Measurements from ENCODE around the gene FAM151B. TPM values are rescaled to one million over a fixed set of nuclear protein-coding genes. Genes with fewer than 3 reads are reported as not detected.

The FAM151B gene
- total RNA-seq, 1 experiment from 2014 or later: 2.4 TPM

DNA sequence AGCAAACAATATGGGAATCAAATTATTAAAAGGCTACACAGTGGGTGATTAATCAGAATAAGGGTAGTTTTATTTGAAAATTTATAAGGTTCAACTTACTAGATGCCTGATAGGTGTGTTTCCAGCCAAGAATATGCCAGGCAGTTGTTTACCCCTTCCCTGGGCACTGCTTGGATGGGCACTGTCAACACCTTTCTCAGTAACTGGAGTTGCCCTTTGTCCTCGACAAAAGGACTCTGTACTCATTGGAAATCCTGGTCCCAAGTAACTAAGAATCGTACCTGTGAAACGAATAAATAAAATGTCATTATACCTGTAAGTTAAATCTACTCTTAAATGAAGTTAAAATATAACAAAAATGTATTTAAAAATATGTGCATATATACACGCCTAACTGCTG lies 67.2 kb downstream of the FAM151B start:
- no TSS peak for BruUV-seq (replicated peaks)
- H3K4me1 ChIP-seq: no peaks in the 10 kb centered on the region; the same call in 1 of the 2 replicates
- Mint-ChIP-seq H3K27ac (ENCODE audit: unreplicated experiment) (no peak overlapping the region), H3K36me3 (ENCODE audit: insufficient read depth, unreplicated experiment) (no peaks in the 10 kb centered on the region), H3K4me3 (ENCODE audit: unreplicated experiment) (no peak overlapping the region), H3K4me1 (ENCODE audit: low read depth, unreplicated experiment) (no peaks in the 10 kb centered on the region), H3K27me3 (ENCODE audit: insufficient read depth, unreplicated experiment) (peaks cover 23% of the 10 kb centered on the region), H3K9me3 (ENCODE audit: unreplicated experiment) (no peaks in the 10 kb centered on the region)
- TF ChIP-seq, protein P1, sequence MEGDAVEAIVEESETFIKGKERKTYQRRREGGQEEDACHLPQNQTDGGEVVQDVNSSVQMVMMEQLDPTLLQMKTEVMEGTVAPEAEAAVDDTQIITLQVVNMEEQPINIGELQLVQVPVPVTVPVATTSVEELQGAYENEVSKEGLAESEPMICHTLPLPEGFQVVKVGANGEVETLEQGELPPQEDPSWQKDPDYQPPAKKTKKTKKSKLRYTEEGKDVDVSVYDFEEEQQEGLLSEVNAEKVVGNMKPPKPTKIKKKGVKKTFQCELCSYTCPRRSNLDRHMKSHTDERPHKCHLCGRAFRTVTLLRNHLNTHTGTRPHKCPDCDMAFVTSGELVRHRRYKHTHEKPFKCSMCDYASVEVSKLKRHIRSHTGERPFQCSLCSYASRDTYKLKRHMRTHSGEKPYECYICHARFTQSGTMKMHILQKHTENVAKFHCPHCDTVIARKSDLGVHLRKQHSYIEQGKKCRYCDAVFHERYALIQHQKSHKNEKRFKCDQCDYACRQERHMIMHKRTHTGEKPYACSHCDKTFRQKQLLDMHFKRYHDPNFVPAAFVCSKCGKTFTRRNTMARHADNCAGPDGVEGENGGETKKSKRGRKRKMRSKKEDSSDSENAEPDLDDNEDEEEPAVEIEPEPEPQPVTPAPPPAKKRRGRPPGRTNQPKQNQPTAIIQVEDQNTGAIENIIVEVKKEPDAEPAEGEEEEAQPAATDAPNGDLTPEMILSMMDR (IDR thresholded peaks at IDR 0.05; ENCODE audit: insufficient read depth in 1 of 2, low read depth in 1 of 2, low read length in 1 of 2, severe bottlenecking in 1 of 2, unreplicated experiment in 1 of 2): no peak
- no peak overlapping the region for H3K4me3 ChIP-seq (ENCODE audit: low read depth, low read length)
- no peaks in the 10 kb centered on the region for H3K36me3 ChIP-seq (ENCODE audit: control insufficient read depth, insufficient read depth, low read length)
- POLR2A ChIA-PET: no interaction called here
- no peaks in the 10 kb centered on the region; the same call in none of the 2 replicates for H3K27me3 ChIP-seq (replicated peaks; ENCODE audit: control insufficient read depth, insufficient read depth, low read length)
- CTCF ChIA-PET: no interaction called here
- DNase-seq: no peak
- no peaks in the 10 kb centered on the region for H3K9me3 ChIP-seq
- intact Hi-C loops (cut with micrococcal nuclease; ENCODE audit: unreplicated experiment): no loop called here

DNA sequence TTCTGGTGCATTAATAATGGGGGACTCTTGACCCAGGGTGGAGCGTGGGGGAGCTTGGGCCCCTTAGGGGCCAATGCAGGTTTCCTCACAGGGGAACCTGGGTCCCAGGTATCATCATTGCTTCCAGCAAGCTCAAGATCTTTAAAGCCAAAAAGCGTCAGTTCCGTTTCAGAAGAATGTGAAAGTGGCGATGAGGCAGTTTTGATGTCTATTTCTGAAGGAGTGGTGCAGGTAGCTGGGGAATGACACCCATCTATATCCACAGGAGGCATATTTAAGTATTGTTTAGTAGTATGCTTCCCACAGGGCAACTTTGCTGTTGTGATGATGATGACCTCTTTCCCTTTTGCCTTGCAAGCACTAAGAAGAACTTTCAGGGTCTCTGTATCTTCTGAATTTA lies 71.3 kb downstream of the FAM151B start:
- Mint-ChIP-seq H3K4me3 (ENCODE audit: unreplicated experiment) (no peak overlapping the region), H3K27ac (ENCODE audit: unreplicated experiment) (no peak overlapping the region), H3K4me1 (ENCODE audit: low read depth, unreplicated experiment) (no peaks in the 10 kb centered on the region), H3K9me3 (ENCODE audit: unreplicated experiment) (no peaks in the 10 kb centered on the region), H3K27me3 (ENCODE audit: insufficient read depth, unreplicated experiment) (peaks cover 28% of the 10 kb centered on the region), H3K36me3 (ENCODE audit: insufficient read depth, unreplicated experiment) (no peaks in the 10 kb centered on the region)
- Histone ChIP-seq H3K36me3 (ENCODE audit: control insufficient read depth, insufficient read depth, low read length) (no peaks in the 10 kb centered on the region), H3K27me3 (replicated peaks; ENCODE audit: control insufficient read depth, insufficient read depth, low read length) (no peaks in the 10 kb centered on the region; the same call in none of the 2 replicates), H3K9me3 (no peaks in the 10 kb centered on the region), H3K4me3 (ENCODE audit: low read depth, low read length) (no peak overlapping the region), H3K4me1 (no peaks in the 10 kb centered on the region; the same call in 1 of the 2 replicates)
- intact Hi-C loops (cut with micrococcal nuclease; ENCODE audit: unreplicated experiment): no loop called here
- no peak for DNase-seq
- ChIA-PET POLR2A (no interaction called here), CTCF (no interaction called here)
- TF ChIP-seq, protein P1 (IDR thresholded peaks at IDR 0.05; ENCODE audit: insufficient read depth in 1 of 2, low read depth in 1 of 2, low read length in 1 of 2, severe bottlenecking in 1 of 2, unreplicated experiment in 1 of 2): no peak
- BruUV-seq (replicated peaks): no TSS peak

DNA sequence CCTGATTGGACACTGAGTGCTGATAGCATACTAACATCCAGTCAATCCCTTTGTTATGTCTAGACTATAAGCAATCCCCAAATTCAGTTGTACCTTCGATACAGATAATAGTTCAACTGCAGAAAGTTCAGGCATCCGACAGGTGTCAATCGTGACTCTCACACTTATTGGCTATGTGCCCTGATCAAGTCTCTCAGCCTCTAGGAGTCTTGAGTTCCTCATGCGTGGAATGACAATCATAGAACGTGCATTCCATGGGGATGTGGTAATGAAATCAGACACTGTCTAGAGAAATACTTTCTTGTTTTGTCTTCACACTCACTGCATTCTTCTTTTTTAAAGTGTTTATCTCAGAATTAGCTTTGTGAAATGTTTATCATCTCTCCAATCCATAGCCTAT lies 77.4 kb downstream of the FAM151B start:
- ChIA-PET POLR2A (no interaction called here), CTCF (no interaction called here)
- H3K27me3 Mint-ChIP-seq (ENCODE audit: insufficient read depth, unreplicated experiment): peaks cover 30% of the 10 kb centered on the region
- TF ChIP-seq, protein P1 (IDR thresholded peaks at IDR 0.05; ENCODE audit: insufficient read depth in 1 of 2, low read depth in 1 of 2, low read length in 1 of 2, severe bottlenecking in 1 of 2, unreplicated experiment in 1 of 2): no peak
- no peaks in the 10 kb centered on the region for H3K36me3 ChIP-seq (ENCODE audit: control insufficient read depth, insufficient read depth, low read length)
- no peaks in the 10 kb centered on the region for H3K36me3 Mint-ChIP-seq (ENCODE audit: insufficient read depth, unreplicated experiment)
- no peaks in the 10 kb centered on the region for H3K9me3 Mint-ChIP-seq (ENCODE audit: unreplicated experiment)
- no peak overlapping the region for H3K4me3 Mint-ChIP-seq (ENCODE audit: unreplicated experiment)
- H3K4me3 ChIP-seq (ENCODE audit: low read depth, low read length): no peak overlapping the region
- H3K9me3 ChIP-seq: no peaks in the 10 kb centered on the region
- DNase-seq: no peak
- H3K4me1 ChIP-seq: 0 out of 2 replicates have a peak, but pooled peaks cover 3% of the 10 kb centered on the region
- H3K4me1 Mint-ChIP-seq (ENCODE audit: low read depth, unreplicated experiment): no peaks in the 10 kb centered on the region
- H3K27ac Mint-ChIP-seq (ENCODE audit: unreplicated experiment): no peak overlapping the region
- no TSS peak for BruUV-seq (replicated peaks)
- H3K27me3 ChIP-seq (replicated peaks; ENCODE audit: control insufficient read depth, insufficient read depth, low read length): peaks cover 2% of the 10 kb centered on the region
- intact Hi-C loops (cut with micrococcal nuclease; ENCODE audit: unreplicated experiment): loop anchor here (10.0 kb wide), 1 partner anchor 81 kb away; the partner anchor contains the start of gene FAM151B

All from Caco-2 (cell line).